GM19372 (cell line): Measurements from ENCODE around the gene IDI1.
A peak's percentile ranks its signal among the peaks of the same experiment; 100 is the strongest.
"Not testable (repeated sequence)": the region's sequence is repeated elsewhere in the genome, so short reads cannot be mapped to it uniquely, and the experiment has no call there.

ENCODE experiments used
- ATAC-seq: cut with Tn5 transposase; IDR thresholded peaks from one replicate; pipeline ENCODE4 v1.9.1; 2021; ENCODE audit warnings: mild to moderate bottlenecking, low read depth, moderate library complexity; ENCODE audit not compliant: unreplicated experiment

IDI1 gene

GRCh38 chr10:1048732-1049424 is at the start of gene IDI1:
TSS of gene IDI1 (minus strand) at chr10:1049119. CDS start at chr10:1049003, 116 bp downstream.
- ATAC-seq, result peak; percentile 77

DNA sequence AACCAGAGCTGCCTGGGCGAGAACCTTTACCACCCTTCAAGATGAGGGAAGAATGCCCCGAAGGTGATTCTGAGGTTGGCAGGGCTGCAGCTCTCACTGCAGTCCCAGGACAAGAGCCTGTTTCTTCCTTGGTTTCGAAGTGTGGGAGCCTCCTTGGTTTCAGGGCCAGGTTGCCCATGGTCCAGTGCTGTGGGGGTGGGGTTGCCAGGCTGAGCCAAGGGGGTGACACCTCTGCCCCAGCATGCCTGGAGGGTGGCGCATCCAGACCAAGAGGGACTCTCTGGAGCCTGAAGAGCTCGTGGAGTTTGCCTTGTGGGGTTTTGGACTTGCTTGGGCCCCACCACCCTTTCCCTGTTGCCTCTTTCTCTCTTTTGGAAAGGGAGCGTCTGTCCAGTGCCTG is 48.5 kb upstream of the IDI1 start:
- ATAC-seq, result no peak

DNA sequence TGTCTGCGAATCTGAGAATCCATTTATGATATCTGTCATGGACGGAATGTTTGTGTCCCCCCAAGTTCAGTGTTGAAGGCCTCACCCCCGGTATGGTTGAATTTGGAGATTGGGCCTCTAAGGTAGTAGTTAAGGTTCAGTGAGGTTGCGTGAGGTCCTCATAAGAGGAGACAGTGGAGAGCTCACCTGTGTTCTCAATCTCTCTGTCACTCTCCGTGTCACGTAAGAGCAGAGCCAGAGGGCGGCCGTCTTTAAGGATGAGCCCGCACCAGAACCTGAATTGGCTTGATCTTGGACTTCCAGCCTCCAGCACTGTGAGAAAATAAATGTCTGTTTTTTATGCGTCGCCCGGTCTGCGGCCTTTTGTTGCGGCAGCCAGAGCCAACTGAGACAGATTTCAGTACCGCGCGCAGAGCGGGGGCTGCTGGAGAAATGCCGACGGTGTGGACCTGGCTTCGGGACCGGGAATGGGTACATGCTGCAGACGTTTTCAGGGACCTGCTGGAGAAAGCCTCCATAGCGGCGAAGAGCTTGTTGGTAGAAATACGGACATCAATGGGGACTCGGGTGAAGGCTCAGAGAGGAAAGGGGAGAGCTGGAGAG is 47.5 kb upstream of the IDI1 start:
- no peak for ATAC-seq

DNA sequence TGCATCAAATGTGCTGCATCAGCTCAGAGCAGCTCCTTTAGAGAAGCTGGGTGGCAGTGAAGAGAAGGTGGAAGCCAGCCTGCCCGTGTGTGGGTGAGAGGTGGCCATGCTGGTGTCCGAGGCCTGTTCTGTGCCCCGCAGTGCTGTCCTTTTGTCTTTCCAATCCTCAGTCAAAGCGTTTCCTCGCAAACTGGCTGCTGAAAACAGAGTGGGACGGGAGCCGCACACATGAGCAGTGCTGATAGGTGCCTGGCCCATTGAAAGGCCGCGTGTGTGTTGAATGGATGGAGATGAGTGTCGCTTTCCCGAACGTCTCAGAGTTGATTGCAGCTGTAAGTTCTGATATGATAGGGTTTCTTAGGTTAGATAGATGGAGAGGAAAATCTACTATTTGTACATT is 46.6 kb upstream of the IDI1 start:
- ATAC-seq, result no peak

DNA sequence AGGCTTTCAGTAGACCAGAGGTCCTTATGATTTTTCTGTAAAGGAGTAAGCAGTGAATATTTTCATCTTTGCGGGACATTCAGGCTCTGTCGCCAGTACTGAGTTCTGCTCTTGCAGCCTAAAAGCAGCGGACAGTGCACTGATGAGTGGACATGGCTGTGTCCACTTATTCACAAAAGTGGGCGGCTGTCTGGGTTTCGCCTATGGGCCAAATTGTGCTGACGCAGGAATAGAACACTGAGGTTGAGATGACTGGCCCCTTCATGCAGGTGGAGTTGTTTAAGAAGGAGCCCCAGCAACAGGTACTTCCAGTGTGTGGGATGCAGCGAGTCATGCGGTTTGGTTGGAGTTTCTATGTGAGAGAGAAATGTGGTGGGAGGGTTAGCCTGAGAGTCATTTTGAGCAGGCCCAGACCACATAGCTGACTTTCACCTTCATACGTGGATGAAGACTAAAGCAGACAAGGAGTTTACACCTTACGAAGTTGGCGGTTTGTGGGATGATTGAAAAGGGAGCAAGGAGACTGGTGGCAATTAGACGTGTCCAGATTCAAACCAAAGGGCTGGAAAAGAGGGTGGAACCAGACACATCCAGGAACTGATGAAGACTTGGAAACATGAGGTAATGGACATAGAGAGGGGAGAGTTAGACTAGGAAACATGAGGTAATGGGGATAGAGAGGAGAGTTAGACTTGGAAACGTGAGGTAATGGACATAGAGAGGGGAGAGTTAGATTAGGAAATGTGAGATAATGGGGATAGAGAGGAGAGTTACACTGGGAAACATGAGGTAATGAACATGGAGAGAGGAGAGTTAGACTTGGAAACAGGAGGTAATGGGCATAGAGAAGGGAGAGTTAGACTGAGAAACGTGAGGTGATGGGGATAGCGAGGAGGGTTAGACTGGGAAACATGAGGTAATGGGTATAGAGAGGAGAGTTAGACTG is 45.5 kb upstream of the IDI1 start:
- ATAC-seq, result no peak

DNA sequence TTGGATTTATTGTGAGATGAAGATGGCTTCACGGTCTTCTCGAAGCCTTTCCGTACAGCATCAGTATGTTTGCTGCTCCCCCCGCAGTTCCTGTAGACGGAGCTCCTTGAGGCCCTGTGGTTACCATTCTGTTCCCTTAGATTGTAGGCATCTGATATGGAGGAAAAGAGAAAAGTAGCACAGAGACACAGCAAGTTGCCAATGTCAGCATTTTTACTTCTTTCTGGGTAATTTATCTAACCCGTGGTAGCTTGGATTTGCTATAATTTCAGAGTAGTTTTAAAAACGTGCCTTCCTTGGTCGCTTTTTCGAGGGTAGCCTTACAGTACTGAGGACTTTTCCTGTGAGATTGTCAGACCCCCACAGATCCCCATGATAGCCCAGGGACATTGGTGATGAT is 44.8 kb upstream of the IDI1 start:
- ATAC-seq, result no peak

GRCh38 chr10:1090696-1091095 is 41.8 kb upstream of the IDI1 start:
- no peak for ATAC-seq

DNA sequence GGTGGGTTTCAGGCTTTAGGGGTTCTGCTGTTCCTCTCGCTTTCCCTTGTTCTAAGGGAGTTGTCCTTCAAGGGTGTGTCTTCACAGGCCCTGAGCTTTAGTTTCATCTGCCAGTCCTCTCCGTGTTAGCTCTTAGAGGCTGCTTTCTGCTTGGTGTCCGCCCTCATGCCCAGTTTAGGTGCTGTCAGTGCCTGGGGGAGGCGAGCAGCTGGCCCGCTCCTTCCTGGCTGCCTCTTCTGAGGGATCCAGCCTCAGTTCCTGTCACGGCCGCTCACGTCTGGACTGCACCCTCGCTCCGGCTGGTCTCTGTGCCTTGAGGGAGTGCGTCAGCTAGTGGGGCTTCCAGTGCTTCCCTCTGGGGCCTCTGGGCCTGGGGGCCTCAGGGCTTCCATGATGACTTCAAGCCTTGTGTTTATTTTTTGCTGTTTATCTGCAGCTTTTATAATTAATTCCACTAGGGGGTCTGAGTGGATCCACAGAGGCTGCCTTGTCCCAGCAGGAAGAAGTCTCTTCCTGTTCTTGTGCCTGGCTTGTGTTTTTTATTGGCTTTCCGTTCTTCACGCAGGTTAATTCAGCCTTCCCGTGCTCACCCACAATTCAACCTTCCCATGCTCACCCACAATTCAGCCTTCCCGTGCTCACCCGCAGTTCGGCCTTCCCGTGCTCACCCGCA is 40.2 kb upstream of the IDI1 start:
- no peak for ATAC-seq

DNA sequence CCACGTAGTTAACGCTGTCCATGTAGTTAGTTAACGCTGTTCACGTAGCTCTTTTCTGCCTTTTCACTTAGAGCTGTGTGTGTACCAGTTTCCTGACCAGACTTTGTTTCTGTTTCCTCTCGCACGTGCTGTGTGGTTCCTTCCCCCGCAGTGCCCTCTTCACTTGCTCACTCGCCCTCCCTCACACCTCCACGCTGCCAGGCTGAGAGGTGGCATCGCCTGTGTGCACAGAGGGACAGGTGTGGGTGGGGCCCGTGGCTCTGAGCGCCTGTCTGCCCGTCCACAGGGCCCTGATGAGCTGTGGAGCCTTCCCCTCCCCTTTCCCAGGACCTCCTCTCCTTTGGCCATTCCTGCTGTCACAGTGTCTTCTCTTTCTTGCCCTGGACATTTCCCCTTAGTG is 37.9 kb upstream of the IDI1 start:
- ATAC-seq, result no peak

GRCh38 chr10:1085258-1085657 is 36.3 kb upstream of the IDI1 start:
- no peak for ATAC-seq

DNA sequence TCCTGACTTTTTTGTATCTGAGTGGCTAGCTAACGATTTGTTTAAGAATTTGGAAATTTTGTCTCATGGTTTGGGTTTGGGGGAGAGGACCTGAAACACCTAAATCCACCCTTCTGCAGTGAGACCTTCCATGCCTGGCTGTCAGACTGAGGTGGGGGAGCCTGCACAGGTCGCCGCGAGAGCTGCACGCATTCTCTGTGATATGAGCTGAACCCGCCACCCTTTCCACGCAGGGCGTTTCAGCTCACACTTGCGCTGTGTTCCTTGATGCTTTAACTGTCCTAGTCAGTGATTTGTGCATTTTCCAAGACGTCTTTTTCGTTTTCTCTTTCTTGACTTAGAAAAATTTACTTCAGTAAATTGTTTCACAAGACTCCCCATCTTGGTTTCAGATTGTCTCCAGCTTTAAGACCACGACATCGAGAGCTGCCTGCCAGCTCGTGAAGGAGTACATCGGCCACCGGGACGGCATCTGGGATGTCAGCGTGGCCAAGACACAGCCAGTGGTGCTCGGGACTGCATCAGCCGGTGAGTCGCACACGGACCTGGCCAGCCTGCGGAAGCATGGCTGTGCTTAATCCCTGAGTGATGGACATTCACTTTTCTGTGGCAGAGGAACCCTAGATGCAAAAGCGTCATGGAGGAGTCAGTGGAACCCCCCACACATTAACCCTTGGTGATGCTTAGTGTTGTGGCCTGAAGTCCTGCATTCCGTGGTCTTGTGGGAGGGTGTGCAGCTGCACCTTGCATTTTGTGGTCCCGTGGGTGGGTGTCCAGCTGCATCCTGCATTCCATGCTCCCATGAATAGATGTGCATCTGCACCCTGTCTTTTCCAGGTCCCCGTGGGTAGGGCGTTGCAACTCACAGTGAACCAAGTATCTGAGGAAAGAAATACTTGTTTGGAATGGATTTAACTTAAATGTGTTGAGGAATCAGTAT is 35.4 kb upstream of the IDI1 start:
- ATAC-seq, result no peak

DNA sequence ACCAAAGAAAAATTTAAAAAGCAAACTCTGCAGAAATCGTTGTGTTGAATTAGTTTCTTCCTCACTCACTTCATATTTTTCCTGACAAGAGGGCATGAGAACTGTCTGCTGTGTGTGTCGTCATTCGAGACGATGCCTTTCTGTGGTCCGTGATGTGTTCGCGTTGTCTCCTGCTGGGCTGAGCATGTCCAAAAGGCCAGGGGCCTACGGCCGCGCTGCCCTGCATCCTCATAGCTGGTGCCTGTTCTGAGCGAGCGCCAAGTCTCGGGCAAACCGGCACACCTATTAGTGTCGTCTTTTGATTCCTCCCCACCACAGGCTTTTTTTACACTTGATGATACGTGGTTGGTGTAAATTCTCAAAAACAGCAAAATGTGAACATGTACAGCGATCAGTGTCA is 34.7 kb upstream of the IDI1 start:
- ATAC-seq, result no peak

- ATAC-seq, result no peak
Measured at GRCh38 chr10:1078668-1079067, 29.7 kb upstream of the IDI1 start.

GRCh38 chr10:1074748-1075308 is 25.9 kb upstream of the IDI1 start:
- ATAC-seq, result no peak

GRCh38 chr10:1074052-1074747 is 25.3 kb upstream of the IDI1 start:
- ATAC-seq, result no peak

DNA sequence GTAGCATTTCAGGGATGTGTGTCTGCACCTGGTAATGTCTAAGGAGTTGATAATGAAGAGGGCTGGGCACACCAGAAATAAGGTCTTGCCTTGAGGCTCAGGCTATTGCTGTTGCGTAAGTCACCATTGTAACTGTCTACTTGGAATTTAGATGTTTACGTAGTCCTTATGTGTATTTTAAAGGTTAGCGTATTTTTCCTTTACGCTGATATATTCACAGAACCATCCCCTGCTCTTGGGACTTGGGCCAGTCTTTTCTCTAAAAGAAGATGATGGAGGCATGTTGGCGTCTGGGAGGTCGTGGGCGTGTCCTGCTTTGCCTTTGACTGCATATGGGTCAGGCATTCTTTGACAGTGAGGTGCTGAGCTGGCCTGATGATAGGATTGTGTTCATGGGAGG is 22.0 kb upstream of the IDI1 start:
- ATAC-seq, result no peak

- ATAC-seq, result no peak
Measured at GRCh38 chr10:1068380-1069361, 19.8 kb upstream of the IDI1 start.

DNA sequence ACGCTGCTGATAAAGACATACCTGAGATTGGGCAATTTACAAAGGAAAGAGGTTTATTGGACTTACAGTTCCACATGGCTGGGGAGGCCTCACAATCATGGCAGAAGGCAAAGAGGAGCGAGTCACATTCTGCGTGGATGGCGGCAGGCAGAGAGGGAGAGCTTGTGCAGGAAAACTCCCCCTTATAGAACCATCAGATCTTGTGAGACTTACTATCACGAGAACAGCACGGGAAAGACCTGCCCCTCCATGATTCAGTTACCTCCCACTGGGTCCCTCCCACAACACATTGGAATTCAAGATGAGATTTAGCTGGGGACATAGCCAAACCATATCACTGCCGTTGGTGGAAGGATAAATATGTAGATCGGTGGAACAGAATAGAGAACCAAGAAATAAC is 17.8 kb upstream of the IDI1 start:
- not testable (repeated sequence) for ATAC-seq
